Measurements from ENCODE around the gene CCDC117. TPM values are rescaled to one million over a fixed set of nuclear protein-coding genes. Genes with fewer than 3 reads are reported as not detected.
A peak's percentile ranks its signal among the peaks of the same experiment; 100 is the strongest.
"Not testable (repeated sequence)": the region's sequence is repeated elsewhere in the genome, so short reads cannot be mapped to it uniquely, and the experiment has no call there.

Gene CCDC117
- total RNA-seq, 1 donor from 2014 or later, result 8.4 TPM

- no peak for FAIRE-seq
- no peak for DNase-seq (ENCODE audit: low read depth)
- H3K4me3 ChIP-seq (ENCODE audit: low read depth, low read length), result no peak overlapping the region
- H3K27me3 ChIP-seq (ENCODE audit: control insufficient read depth, insufficient read depth, low read length), result no peaks in the 10 kb centered on the region
- no peak for TF ChIP-seq CTCF (IDR thresholded peaks at IDR 0.05; ENCODE audit: insufficient read depth, low read length, severe bottlenecking)
- no peaks in the 10 kb centered on the region for H3K36me3 ChIP-seq (ENCODE audit: control insufficient read depth, insufficient read depth, low read length)
Observed at GRCh38 chr22:28736301-28737155, 36.0 kb upstream of the CCDC117 start.

- FAIRE-seq (no peak), DNase-seq (ENCODE audit: low read depth) (no peak)
- Histone ChIP-seq H3K36me3 (ENCODE audit: control insufficient read depth, insufficient read depth, low read length) (no peaks in the 10 kb centered on the region), H3K4me3 (ENCODE audit: low read depth, low read length) (no peak overlapping the region), H3K27me3 (ENCODE audit: control insufficient read depth, insufficient read depth, low read length) (no peaks in the 10 kb centered on the region)
- TF ChIP-seq CTCF (IDR thresholded peaks at IDR 0.05; ENCODE audit: insufficient read depth, low read length, severe bottlenecking), result no peak
Observed at GRCh38 chr22:28737701-28738100, 34.8 kb upstream of the CCDC117 start.

GRCh38 chr22:28738876-28739275 lies 33.6 kb upstream of the CCDC117 start:
- DNase-seq (ENCODE audit: low read depth); H3K27me3 ChIP-seq (ENCODE audit: control insufficient read depth, insufficient read depth, low read length); FAIRE-seq; H3K36me3 ChIP-seq (ENCODE audit: control insufficient read depth, insufficient read depth, low read length); H3K4me3 ChIP-seq (ENCODE audit: low read depth, low read length): not testable (repeated sequence)

GRCh38 chr22:28741200-28741784 lies 31.2 kb upstream of the CCDC117 start:
- TF ChIP-seq CTCF (IDR thresholded peaks at IDR 0.05; ENCODE audit: insufficient read depth, low read length, severe bottlenecking), result no peak
- Histone ChIP-seq H3K27me3 (ENCODE audit: control insufficient read depth, insufficient read depth, low read length) (no peaks in the 10 kb centered on the region), H3K4me3 (ENCODE audit: low read depth, low read length) (peak overlapping the region; percentile 76), H3K36me3 (ENCODE audit: control insufficient read depth, insufficient read depth, low read length) (peaks cover 7% of the 10 kb centered on the region)
- FAIRE-seq (no peak), DNase-seq (ENCODE audit: low read depth) (no peak)

GRCh38 chr22:28741785-28742561 lies 30.5 kb upstream of the CCDC117 start, which contains the start of the genes CHEK2 and HSCB:
Gene CHEK2 (minus strand): TSS chr22:28741820. CDS start chr22:28734721, 7,099 bp downstream.
Gene HSCB (plus strand): TSS chr22:28742039. CDS start chr22:28742096, 57 bp downstream.
- Histone ChIP-seq H3K27me3 (ENCODE audit: control insufficient read depth, insufficient read depth, low read length) (no peaks in the 10 kb centered on the region), H3K4me3 (ENCODE audit: low read depth, low read length) (peak within 1 kb of the TSS; percentile 76), H3K36me3 (ENCODE audit: control insufficient read depth, insufficient read depth, low read length) (peaks cover 7% of the 10 kb centered on the region)
- no peak for TF ChIP-seq CTCF (IDR thresholded peaks at IDR 0.05; ENCODE audit: insufficient read depth, low read length, severe bottlenecking)
- FAIRE-seq (no peak), DNase-seq (ENCODE audit: low read depth) (peak; percentile 95)

GRCh38 chr22:28742562-28742962 lies 29.9 kb upstream of the CCDC117 start:
- FAIRE-seq, result no peak
- no peaks in the 10 kb centered on the region for H3K27me3 ChIP-seq (ENCODE audit: control insufficient read depth, insufficient read depth, low read length)
- peaks cover 7% of the 10 kb centered on the region for H3K36me3 ChIP-seq (ENCODE audit: control insufficient read depth, insufficient read depth, low read length)
- TF ChIP-seq CTCF (IDR thresholded peaks at IDR 0.05; ENCODE audit: insufficient read depth, low read length, severe bottlenecking), result no peak
- no peak for DNase-seq (ENCODE audit: low read depth)
- H3K4me3 ChIP-seq (ENCODE audit: low read depth, low read length), result peak overlapping the region; percentile 76
